H1 (cell line): ENCODE measurements around the gene C14orf132. TPM values are rescaled to one million over a fixed set of nuclear protein-coding genes. Genes with fewer than 3 reads are reported as not detected.
"Not testable (repeated sequence)": the region's sequence is repeated elsewhere in the genome, so short reads cannot be mapped to it uniquely, and the experiment has no call there.

Source experiments
- CTCF ChIA-PET: fragments of 300-600 bp; sonication (Branson Sonifier 250); formaldehyde crosslinking; loops from one replicate; lab custom pipeline; 2021; ENCODE audit not compliant: partially characterized antibody; lab: Charles Lee
- POLR2A ChIA-PET: fragments of 300-600 bp; sonication (Branson Sonifier 250); formaldehyde crosslinking; loops from one replicate; lab custom pipeline; 2021; ENCODE audit warnings: inconsistent platforms; ENCODE audit not compliant: partially characterized antibody; lab: Charles Lee
- DNase-seq, 2 experiments: peaks; one replicate each; pipeline versions ENCODE4 v3.0.0 to v3.0.0-alpha.2; 2010 to 2022; ENCODE audit warnings: low spot score in 2 of 2, low read depth in 1 of 2, mixed read lengths in 1 of 2
- FAIRE-seq: peaks from 2 replicates; lab custom pipeline; 2011; peaks lifted over from hg19 to GRCh38; lab: Jason Lieb, UNC
- H2AFZ ChIP-seq: 2 replicates; pipeline ENCODE4 v1.8.1; 2012; ENCODE audit warnings: low read length, inconsistent platforms
- H2AK5ac ChIP-seq: 2 replicates; pipeline ENCODE4 v1.6.1; 2013; ENCODE audit warnings: low read depth, low read length
- H2BK120ac ChIP-seq: replicated peaks from 2 replicates; pipeline ENCODE3; 2013; ENCODE audit warnings: low read depth, low read length, inconsistent platforms
- H2BK12ac ChIP-seq: 2 replicates; pipeline ENCODE4 v1.6.1; 2013; ENCODE audit warnings: low read depth, low read length
- H2BK15ac ChIP-seq: 2 replicates; pipeline ENCODE4 v1.6.1; 2013; ENCODE audit warnings: low read length
- H2BK20ac ChIP-seq: 2 replicates; pipeline ENCODE4 v1.6.1; 2013; ENCODE audit warnings: low read length
- H2BK5ac ChIP-seq: 2 replicates; pipeline ENCODE4 v1.6.1; 2013; ENCODE audit warnings: low read depth, low read length
- H3K14ac ChIP-seq: 2 replicates; pipeline ENCODE4 v1.6.1; 2013; ENCODE audit warnings: inconsistent platforms; ENCODE audit not compliant: insufficient read length
- H3K18ac ChIP-seq: 2 replicates; pipeline ENCODE4 v1.6.1; 2013; ENCODE audit warnings: low read length; ENCODE audit errors: extremely low read depth
- H3K23ac ChIP-seq: 2 replicates; pipeline ENCODE4 v1.6.1; 2013; ENCODE audit warnings: inconsistent platforms; ENCODE audit not compliant: insufficient read length
- H3K23me2 ChIP-seq: 2 replicates; pipeline ENCODE4 v1.6.1; 2013; ENCODE audit warnings: low read depth, low read length
- H3K27ac ChIP-seq: 2 replicates; pipeline ENCODE4 v1.6.1; 2011; ENCODE audit warnings: low read depth, low read length, inconsistent platforms
- H3K27me3 ChIP-seq, 4 experiments: replicated peaks in 1 of 4; 1 replicate in 1 of 4; 2 replicates in 3 of 4; pipeline versions ENCODE4 v1.6.1 to v1.8.1; 2011 to 2013; ENCODE audit warnings: low read length in 3 of 4, mild to moderate bottlenecking in 3 of 4, inconsistent platforms in 2 of 4, mixed read lengths in 2 of 4, moderate library complexity in 1 of 4; ENCODE audit not compliant: control insufficient read depth in 3 of 4, insufficient read depth in 3 of 4; ENCODE audit errors: extremely low read depth in 1 of 4
- H3K36me3 ChIP-seq, 4 experiments: 2 replicates each; pipeline versions ENCODE4 v1.6.1 to v1.8.1; 2011 to 2013; ENCODE audit warnings: mild to moderate bottlenecking in 4 of 4, low read length in 3 of 4, moderate library complexity in 2 of 4, control low read depth in 1 of 4, inconsistent platforms in 1 of 4; ENCODE audit not compliant: insufficient read depth in 4 of 4, control insufficient read depth in 2 of 4
- H3K4ac ChIP-seq: replicated peaks from 2 replicates; pipeline ENCODE3; 2013; ENCODE audit warnings: low read length, low read depth, mixed read lengths, inconsistent platforms; ENCODE audit not compliant: insufficient read length
- H3K4me1 ChIP-seq, 4 experiments: replicated peaks in 1 of 4; 1 replicate in 1 of 4; 2 replicates in 3 of 4; pipeline versions ENCODE4 v1.6.1 to v1.8.1; 2011 to 2013; ENCODE audit warnings: low read length in 3 of 4, inconsistent platforms in 2 of 4, mixed read lengths in 1 of 4; ENCODE audit not compliant: insufficient read depth in 4 of 4, control insufficient read depth in 3 of 4
- H3K4me2 ChIP-seq, 2 experiments: 2 replicates each; pipeline versions ENCODE4 v1.6.1 to v1.8.1; 2011 to 2013; ENCODE audit warnings: low read depth in 2 of 2, low read length in 2 of 2, control low read depth in 1 of 2, inconsistent platforms in 1 of 2, mild to moderate bottlenecking in 1 of 2; ENCODE audit not compliant: insufficient read depth in 1 of 2
- H3K4me3 ChIP-seq, 4 experiments: fragments of 200-600, 300-600 bp in 1 of 4; sonication (generic), shearing (Covaris generic), sonication (Bioruptor Twin) in 1 of 4; 2 replicates each; pipeline versions ENCODE4 v1.5.1 to v1.8.1; 2011 to 2016; ENCODE audit warnings: low read length in 4 of 4, low read depth in 3 of 4, control low read depth in 2 of 4, inconsistent platforms in 2 of 4, mild to moderate bottlenecking in 2 of 4, mixed read lengths in 1 of 4, moderate library complexity in 1 of 4; ENCODE audit not compliant: insufficient read depth in 2 of 4; ENCODE audit errors: extremely low read depth in 1 of 4
- H3K56ac ChIP-seq: replicated peaks from 2 replicates; pipeline ENCODE3; 2013; ENCODE audit warnings: low read depth, mild to moderate bottlenecking, mixed read lengths, low read length, inconsistent platforms; ENCODE audit not compliant: insufficient read length
- H3K79me1 ChIP-seq: 2 replicates; pipeline ENCODE4 v1.6.1; 2013; ENCODE audit warnings: low read depth, low read length, control low read depth
- H3K79me2 ChIP-seq, 2 experiments: 2 replicates each; pipeline versions ENCODE4 v1.6.1 to v1.8.1; 2012 to 2013; ENCODE audit warnings: low read length in 2 of 2, mild to moderate bottlenecking in 2 of 2, inconsistent platforms in 1 of 2; ENCODE audit not compliant: insufficient read depth in 2 of 2, control insufficient read depth in 1 of 2
- H3K9ac ChIP-seq, 4 experiments: replicated peaks in 1 of 4; 1 replicate in 1 of 4; 2 replicates in 3 of 4; pipeline versions ENCODE4 v1.6.1 to v1.8.1; 2011 to 2013; ENCODE audit warnings: low read depth in 3 of 4, low read length in 3 of 4, control low read depth in 2 of 4, mild to moderate bottlenecking in 2 of 4, moderate library complexity in 2 of 4, inconsistent platforms in 1 of 4; ENCODE audit errors: extremely low read depth in 1 of 4
- H3K9me3 ChIP-seq, 2 experiments: 2 replicates each; pipeline versions ENCODE4 v1.6.1 to v1.8.1; 2012 to 2013; ENCODE audit warnings: mild to moderate bottlenecking in 2 of 2, moderate library complexity in 2 of 2, control low read depth in 1 of 2, inconsistent platforms in 1 of 2, low read depth in 1 of 2, low read length in 1 of 2, mixed read lengths in 1 of 2; ENCODE audit not compliant: insufficient read depth in 2 of 2
- H4K20me1 ChIP-seq, 2 experiments: replicated peaks in 1 of 2; 2 replicates each; pipeline versions ENCODE3 to v1.8.1; 2011 to 2013; ENCODE audit warnings: inconsistent platforms in 2 of 2, low read length in 2 of 2, mild to moderate bottlenecking in 1 of 2; ENCODE audit not compliant: insufficient read depth in 2 of 2, control insufficient read depth in 1 of 2
- H4K5ac ChIP-seq: 2 replicates; pipeline ENCODE4 v1.6.1; 2013; ENCODE audit warnings: low read length, low read depth, mixed read lengths, inconsistent platforms; ENCODE audit not compliant: insufficient read length
- H4K8ac ChIP-seq: 2 replicates; pipeline ENCODE4 v1.8.0; 2013; ENCODE audit warnings: mild to moderate bottlenecking, moderate library complexity, low read length, inconsistent platforms; ENCODE audit not compliant: insufficient read depth; ENCODE audit errors: extremely low read depth
- H4K91ac ChIP-seq: replicated peaks from 2 replicates; pipeline ENCODE3; 2013; ENCODE audit warnings: low read length, mixed read lengths, inconsistent platforms; ENCODE audit not compliant: insufficient read length
- WGBS, 2 experiments: shearing (Covaris generic) in 1 of 2; methylation state at CpG; one replicate each; pipeline versions ENCODE4 v1.1.6 to v1.1.7; 2013 to 2015; ENCODE audit warnings: low lambda C conversion rate in 2 of 2, mixed read lengths in 2 of 2, inconsistent platforms in 1 of 2, low coverage in 1 of 2, missing lambda C conversion rate in 1 of 2; ENCODE audit not compliant: insufficient replicate concordance in 2 of 2, insufficient coverage in 1 of 2, insufficient read length in 1 of 2; ENCODE audit errors: extremely low coverage in 1 of 2, missing lambda C conversion rate in 1 of 2; 5-methylcytosine and 5-hydroxymethylcytosine counted together
- polyA plus RNA-seq, 7 experiments: library from polyadenylated mRNA; depleted of rRNA in 3 of 7; stranded (reverse) in 5 of 7; unstranded in 2 of 7; fragments of >200 nt in 5 of 7; fragments of 200-250 nt in 2 of 7; gene quantifications; 1 replicate in 5 of 7; 2 replicates in 1 of 7; 4 replicates in 1 of 7; pipeline versions ENCODE4 v1.2.1 to v1.2.3, GENCODE V29; 2011 to 2013; ENCODE audit warnings: missing spikeins in 2 of 7, mixed read lengths in 2 of 7
- total RNA-seq: library from RNA; stranded (reverse); fragmentation: NEBNext Ultra II Directional; extraction: Animal tissue kit (Norgen Biotek cat#: 25700); gene quantifications from 2 replicates; pipeline ENCODE4 v1.2.1, GENCODE V29; 2021

Gene C14orf132
- total and polyA plus RNA-seq, 2 of the 8 experiments (the other 6 are each of a cell fraction or from before 2014, with no cell fraction given), result 11.7 to 32.5 TPM

GRCh38 chr14:96012757-96013156 is 26.4 kb upstream of the C14orf132 start:
- H2AFZ ChIP-seq, DNase-seq, H4K20me1 ChIP-seq, H3K4me1 ChIP-seq, H4K91ac ChIP-seq, H3K14ac ChIP-seq, POLR2A ChIA-PET, H2BK15ac ChIP-seq, H4K8ac ChIP-seq, H3K9ac ChIP-seq, H3K27ac ChIP-seq, H2AK5ac ChIP-seq, H3K36me3 ChIP-seq, H2BK20ac ChIP-seq, H3K79me1 ChIP-seq, H3K23ac ChIP-seq, H3K18ac ChIP-seq, H4K5ac ChIP-seq, H2BK5ac ChIP-seq, H3K4me3 ChIP-seq, H3K27me3 ChIP-seq, H3K4me2 ChIP-seq, H3K23me2 ChIP-seq, H3K79me2 ChIP-seq, H2BK12ac ChIP-seq, H3K56ac ChIP-seq, FAIRE-seq, H3K4ac ChIP-seq, H2BK120ac ChIP-seq: not testable (repeated sequence)
- CTCF ChIA-PET, result interaction anchor here (0.8 to 2.0 kb wide), 3 partner anchors 8 to 39 kb away, joined by 3 to 6 read pairs (median 4); no protein-coding TSS in a partner anchor
- 91% methylated on average over 1 of the region's 1 CpG; no CpG with 5 or more reads in 1 of the 2 experiments for WGBS, 2 experiments
- H3K9me3 ChIP-seq, result peaks cover 16 to 21% of the 10 kb centered on the region in 2 experiments
